Spleen (tissue), 7 donors: ENCODE measurements around the gene BTK.

Experiments used
- POLR2A ChIP-seq, 3 donors: fragments of 450-650 bp; IDR thresholded peaks; one replicate each; pipeline ENCODE4 v1.5.1; 2017; ENCODE audit warnings: antibody characterized with exemption in 3 of 3, mild to moderate bottlenecking in 1 of 3
- TF ChIP-seq, protein P1 (sequence below), 11 experiments: fragments of 200-600 bp in 7 of 11; fragments of 450-650 bp in 4 of 11; sonication (generic) in 4 of 11; IDR thresholded peaks in 8 of 11; conservative IDR thresholded peaks in 3 of 11; 1 replicate in 7 of 11; 2 replicates in 4 of 11; pipeline versions ENCODE4 v1.4.0 to v1.8.0; 2016 to 2021; ENCODE audit warnings: antibody characterized with exemption in 11 of 11, inconsistent platforms in 4 of 11, mild to moderate bottlenecking in 1 of 11
- donor health status: DM: no; HTN: no; CAD: no; lungs with moderate emphysema.
- donor health status: DM: no; HTN: no; CAD: no.
- donor health status: DM: no; HTN: no; CAD: no.

DNA sequence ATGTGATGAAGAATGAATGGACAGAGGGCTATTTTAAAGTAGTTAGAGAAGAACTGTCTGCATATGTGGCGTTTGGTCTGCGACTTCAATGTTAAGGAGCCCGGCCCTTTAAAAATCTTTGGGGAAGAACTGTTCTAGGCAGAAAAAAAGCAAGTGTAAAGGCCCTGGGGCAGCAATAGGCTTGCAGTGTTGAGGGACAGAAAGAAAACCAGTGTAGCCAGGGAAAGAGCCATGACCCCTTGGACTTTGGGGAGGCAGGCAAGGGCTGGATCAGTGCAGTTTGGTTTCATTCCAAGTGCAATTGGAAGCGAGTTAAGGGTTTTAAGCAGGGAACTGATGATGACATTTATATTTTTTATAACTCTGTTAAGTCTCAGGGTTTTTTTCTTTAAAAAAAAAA lies 13.8 kb upstream of the BTK start:
- TF ChIP-seq, protein P1, sequence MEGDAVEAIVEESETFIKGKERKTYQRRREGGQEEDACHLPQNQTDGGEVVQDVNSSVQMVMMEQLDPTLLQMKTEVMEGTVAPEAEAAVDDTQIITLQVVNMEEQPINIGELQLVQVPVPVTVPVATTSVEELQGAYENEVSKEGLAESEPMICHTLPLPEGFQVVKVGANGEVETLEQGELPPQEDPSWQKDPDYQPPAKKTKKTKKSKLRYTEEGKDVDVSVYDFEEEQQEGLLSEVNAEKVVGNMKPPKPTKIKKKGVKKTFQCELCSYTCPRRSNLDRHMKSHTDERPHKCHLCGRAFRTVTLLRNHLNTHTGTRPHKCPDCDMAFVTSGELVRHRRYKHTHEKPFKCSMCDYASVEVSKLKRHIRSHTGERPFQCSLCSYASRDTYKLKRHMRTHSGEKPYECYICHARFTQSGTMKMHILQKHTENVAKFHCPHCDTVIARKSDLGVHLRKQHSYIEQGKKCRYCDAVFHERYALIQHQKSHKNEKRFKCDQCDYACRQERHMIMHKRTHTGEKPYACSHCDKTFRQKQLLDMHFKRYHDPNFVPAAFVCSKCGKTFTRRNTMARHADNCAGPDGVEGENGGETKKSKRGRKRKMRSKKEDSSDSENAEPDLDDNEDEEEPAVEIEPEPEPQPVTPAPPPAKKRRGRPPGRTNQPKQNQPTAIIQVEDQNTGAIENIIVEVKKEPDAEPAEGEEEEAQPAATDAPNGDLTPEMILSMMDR (IDR thresholded peaks at IDR 0.05 in 8 of 11, conservative IDR thresholded peaks at IDR 0.05 in 3 of 11) = no peak
- TF ChIP-seq POLR2A (IDR thresholded peaks at IDR 0.05) = no peak
